ENCODE measurements around the gene RNF14. TPM values are rescaled to one million over a fixed set of nuclear protein-coding genes. Genes with fewer than 3 reads are reported as not detected.

Gene RNF14
- total and polyA plus RNA-seq, 9 of the 15 experiments (the other 6 are each of a cell fraction or from before 2014, with no cell fraction given): 36.3 to 140 (median 75.1) TPM

DNA sequence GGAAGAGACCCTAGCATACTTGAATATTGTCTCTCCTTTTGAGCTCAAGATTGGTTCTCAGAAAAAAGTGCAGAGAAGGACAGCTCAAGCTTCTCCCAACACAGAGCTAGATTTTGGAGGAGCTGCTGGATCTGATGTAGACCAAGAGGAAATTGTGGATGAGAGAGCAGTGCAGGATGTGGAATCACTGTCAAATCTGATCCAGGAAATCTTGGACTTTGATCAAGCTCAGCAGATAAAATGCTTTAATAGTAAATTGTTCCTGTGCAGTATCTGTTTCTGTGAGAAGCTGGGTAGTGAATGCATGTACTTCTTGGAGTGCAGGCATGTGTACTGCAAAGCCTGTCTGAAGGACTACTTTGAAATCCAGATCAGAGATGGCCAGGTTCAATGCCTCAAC, 9.5 kb downstream of the RNF14 start (continued):
- TF ChIP-seq, protein P1, sequence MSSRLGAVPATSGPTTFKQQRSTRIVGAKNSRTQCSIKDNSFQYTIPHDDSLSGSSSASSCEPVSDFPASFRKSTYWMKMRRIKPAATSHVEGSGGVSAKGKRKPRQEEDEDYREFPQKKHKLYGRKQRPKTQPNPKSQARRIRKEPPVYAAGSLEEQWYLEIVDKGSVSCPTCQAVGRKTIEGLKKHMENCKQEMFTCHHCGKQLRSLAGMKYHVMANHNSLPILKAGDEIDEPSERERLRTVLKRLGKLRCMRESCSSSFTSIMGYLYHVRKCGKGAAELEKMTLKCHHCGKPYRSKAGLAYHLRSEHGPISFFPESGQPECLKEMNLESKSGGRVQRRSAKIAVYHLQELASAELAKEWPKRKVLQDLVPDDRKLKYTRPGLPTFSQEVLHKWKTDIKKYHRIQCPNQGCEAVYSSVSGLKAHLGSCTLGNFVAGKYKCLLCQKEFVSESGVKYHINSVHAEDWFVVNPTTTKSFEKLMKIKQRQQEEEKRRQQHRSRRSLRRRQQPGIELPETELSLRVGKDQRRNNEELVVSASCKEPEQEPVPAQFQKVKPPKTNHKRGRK (tag; IDR thresholded peaks at IDR 0.05): no peak
- TF ChIP-seq KDM2B (CRISPR knock-in tag; IDR thresholded peaks at IDR 0.05): no peak

DNA sequence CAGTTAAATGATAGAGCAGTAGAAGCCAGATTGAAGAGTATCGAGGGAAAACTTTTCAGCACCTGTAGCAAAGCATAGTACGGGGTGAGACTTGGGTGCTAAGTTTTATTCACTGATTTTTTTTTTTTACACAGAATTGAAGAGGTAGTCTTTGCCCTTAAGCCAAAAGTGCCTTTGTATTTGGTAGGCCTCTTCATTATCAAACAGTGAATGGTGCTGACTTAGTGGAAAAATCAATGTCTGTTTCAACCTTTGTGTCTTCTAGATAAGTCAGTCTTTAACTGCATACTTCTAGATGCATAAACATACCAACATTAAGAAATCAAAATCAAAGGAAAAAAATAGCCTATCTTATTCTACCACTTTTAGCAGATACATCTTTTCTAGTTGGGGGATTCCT, 13.7 kb downstream of the RNF14 start:
- no peak overlapping the region for H3K4me2 ChIP-seq (ENCODE audit: insufficient read depth, low read length)
- ATAC-seq: no peak
- no peaks in the 10 kb centered on the region for H3K79me2 ChIP-seq (ENCODE audit: control insufficient read depth, insufficient read depth, low read length)
- peaks cover 96% of the 10 kb centered on the region for H3K36me3 ChIP-seq (ENCODE audit: control insufficient read depth, insufficient read depth, low read length)
- ChIA-PET CTCF (ENCODE audit: low intra/inter-chr PET ratio) (no interaction called here), POLR2A (no interaction called here)
- no peaks in the 10 kb centered on the region for H3K9me3 ChIP-seq (replicated peaks; ENCODE audit: control insufficient read depth, insufficient read depth, low read depth, low read length)
- intact Hi-C loops (cut with micrococcal nuclease): no loop called here
- H3K9ac ChIP-seq (ENCODE audit: insufficient read depth in 1 of 2, low read depth in 2 of 2, low read length in 2 of 2): no peak overlapping the region
- no TSS peak for BruUV-seq (replicated peaks)
- FAIRE-seq: no peak
- in situ Hi-C loops (cut with MboI): no loop called here
- no peak overlapping the region for H2AFZ ChIP-seq (ENCODE audit: low read depth, low read length)
- no peaks in the 10 kb centered on the region for H3K9me1 ChIP-seq (ENCODE audit: control insufficient read depth, insufficient read depth, low read length)
- no peak overlapping the region for H3K27ac ChIP-seq (ENCODE audit: extremely low read depth, low read depth, low read length)
- H4K20me1 ChIP-seq (replicated peaks; ENCODE audit: control insufficient read depth, insufficient read depth, low read length): no peaks in the 10 kb centered on the region
- H3K4me1 ChIP-seq (replicated peaks in 1 of 2; ENCODE audit: control insufficient read depth in 2 of 2, insufficient read depth in 2 of 2, low read length in 2 of 2): no peaks in the 10 kb centered on the region
- no peak for DNase-seq (ENCODE audit: extremely low read depth in 1 of 4, low spot score in 3 of 4)
- H3K27me3 ChIP-seq (ENCODE audit: control insufficient read depth in 2 of 2, insufficient read depth in 2 of 2, low read length in 2 of 2): no peaks in the 10 kb centered on the region
- TF ChIP-seq, protein P2, sequence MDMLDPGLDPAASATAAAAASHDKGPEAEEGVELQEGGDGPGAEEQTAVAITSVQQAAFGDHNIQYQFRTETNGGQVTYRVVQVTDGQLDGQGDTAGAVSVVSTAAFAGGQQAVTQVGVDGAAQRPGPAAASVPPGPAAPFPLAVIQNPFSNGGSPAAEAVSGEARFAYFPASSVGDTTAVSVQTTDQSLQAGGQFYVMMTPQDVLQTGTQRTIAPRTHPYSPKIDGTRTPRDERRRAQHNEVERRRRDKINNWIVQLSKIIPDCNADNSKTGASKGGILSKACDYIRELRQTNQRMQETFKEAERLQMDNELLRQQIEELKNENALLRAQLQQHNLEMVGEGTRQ (CRISPR knock-in tag; IDR thresholded peaks at IDR 0.05): no peak
- TF ChIP-seq MTA3 (IDR thresholded peaks at IDR 0.05; ENCODE audit: borderline replicate concordance) (no peak), KAT7 (CRISPR knock-in tag; IDR thresholded peaks at IDR 0.05; ENCODE audit: borderline replicate concordance) (no peak), DPF2 (IDR thresholded peaks at IDR 0.05) (no peak), GATA2 (CRISPR knock-in tag; IDR thresholded peaks at IDR 0.05) (no peak), CREM (IDR thresholded peaks at IDR 0.05; ENCODE audit: low read depth) (no peak), KDM4B (IDR thresholded peaks at IDR 0.05; ENCODE audit: borderline replicate concordance in 2 of 2, low read depth in 1 of 2) (no peak)
- TF ChIP-seq, protein P3, sequence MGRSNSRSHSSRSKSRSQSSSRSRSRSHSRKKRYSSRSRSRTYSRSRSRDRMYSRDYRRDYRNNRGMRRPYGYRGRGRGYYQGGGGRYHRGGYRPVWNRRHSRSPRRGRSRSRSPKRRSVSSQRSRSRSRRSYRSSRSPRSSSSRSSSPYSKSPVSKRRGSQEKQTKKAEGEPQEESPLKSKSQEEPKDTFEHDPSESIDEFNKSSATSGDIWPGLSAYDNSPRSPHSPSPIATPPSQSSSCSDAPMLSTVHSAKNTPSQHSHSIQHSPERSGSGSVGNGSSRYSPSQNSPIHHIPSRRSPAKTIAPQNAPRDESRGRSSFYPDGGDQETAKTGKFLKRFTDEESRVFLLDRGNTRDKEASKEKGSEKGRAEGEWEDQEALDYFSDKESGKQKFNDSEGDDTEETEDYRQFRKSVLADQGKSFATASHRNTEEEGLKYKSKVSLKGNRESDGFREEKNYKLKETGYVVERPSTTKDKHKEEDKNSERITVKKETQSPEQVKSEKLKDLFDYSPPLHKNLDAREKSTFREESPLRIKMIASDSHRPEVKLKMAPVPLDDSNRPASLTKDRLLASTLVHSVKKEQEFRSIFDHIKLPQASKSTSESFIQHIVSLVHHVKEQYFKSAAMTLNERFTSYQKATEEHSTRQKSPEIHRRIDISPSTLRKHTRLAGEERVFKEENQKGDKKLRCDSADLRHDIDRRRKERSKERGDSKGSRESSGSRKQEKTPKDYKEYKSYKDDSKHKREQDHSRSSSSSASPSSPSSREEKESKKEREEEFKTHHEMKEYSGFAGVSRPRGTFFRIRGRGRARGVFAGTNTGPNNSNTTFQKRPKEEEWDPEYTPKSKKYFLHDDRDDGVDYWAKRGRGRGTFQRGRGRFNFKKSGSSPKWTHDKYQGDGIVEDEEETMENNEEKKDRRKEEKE (IDR thresholded peaks at IDR 0.05; ENCODE audit: borderline replicate concordance in 1 of 2, control insufficient read depth in 1 of 2, low read depth in 2 of 2, low read length in 1 of 2): no peak
- TF ChIP-seq, protein P4, sequence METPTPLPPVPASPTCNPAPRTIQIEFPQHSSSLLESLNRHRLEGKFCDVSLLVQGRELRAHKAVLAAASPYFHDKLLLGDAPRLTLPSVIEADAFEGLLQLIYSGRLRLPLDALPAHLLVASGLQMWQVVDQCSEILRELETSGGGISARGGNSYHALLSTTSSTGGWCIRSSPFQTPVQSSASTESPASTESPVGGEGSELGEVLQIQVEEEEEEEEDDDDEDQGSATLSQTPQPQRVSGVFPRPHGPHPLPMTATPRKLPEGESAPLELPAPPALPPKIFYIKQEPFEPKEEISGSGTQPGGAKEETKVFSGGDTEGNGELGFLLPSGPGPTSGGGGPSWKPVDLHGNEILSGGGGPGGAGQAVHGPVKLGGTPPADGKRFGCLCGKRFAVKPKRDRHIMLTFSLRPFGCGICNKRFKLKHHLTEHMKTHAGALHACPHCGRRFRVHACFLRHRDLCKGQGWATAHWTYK (CRISPR knock-in tag; IDR thresholded peaks at IDR 0.05): no peak
- TF ChIP-seq, protein P5, sequence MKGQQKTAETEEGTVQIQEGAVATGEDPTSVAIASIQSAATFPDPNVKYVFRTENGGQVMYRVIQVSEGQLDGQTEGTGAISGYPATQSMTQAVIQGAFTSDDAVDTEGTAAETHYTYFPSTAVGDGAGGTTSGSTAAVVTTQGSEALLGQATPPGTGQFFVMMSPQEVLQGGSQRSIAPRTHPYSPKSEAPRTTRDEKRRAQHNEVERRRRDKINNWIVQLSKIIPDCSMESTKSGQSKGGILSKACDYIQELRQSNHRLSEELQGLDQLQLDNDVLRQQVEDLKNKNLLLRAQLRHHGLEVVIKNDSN (CRISPR knock-in tag; IDR thresholded peaks at IDR 0.05): no peak
- WGBS (ENCODE audit: insufficient coverage, low coverage, missing lambda C conversion rate): 44% methylated on average over 2 of the region's 2 CpGs
- no peak overlapping the region for H3K4me3 ChIP-seq

All from K562 (cell line).